Keratinocyte (primary cell): ENCODE data around the gene KLK6.

Source experiments
- EZH2 ChIP-seq: IDR thresholded peaks from one replicate; pipeline ENCODE4 v1.6.1; 2012; ENCODE audit warnings: inconsistent platforms, mild to moderate bottlenecking, low read length, moderate library complexity
- TF ChIP-seq, protein P1 (sequence below), 3 experiments: IDR thresholded peaks in 1 of 3; conservative IDR thresholded peaks in 1 of 3; optimal IDR thresholded peaks in 1 of 3; 2 replicates in 2 of 3; 3 replicates in 1 of 3; pipeline versions ENCODE3 to v1.5.1; 2011; ENCODE audit warnings: low read length in 3 of 3, mild to moderate bottlenecking in 3 of 3, moderate library complexity in 2 of 3, control low read depth in 1 of 3, inconsistent platforms in 1 of 3; ENCODE audit not compliant: insufficient read depth in 2 of 3; ENCODE audit errors: extremely low read depth in 1 of 3

DNA sequence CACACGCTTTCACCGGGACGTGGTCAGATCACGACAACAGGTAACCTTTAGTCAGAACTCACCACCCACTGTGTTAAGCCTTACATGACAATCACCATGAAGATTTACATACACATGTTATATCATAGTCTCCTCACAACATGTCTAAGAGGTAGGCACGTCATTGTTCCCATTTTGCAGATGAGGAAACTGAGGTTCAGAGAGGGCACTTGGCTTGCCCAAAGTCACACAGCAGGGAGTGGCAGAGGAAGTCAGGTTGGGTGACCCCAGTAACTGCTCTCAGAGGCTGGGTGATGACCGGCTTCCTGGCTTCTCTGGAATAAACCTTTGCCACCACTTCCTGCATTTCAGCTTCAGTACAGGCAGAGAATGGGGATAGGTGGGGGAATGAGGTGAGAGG, 44.9 kb upstream of the KLK6 start:
- no peak for TF ChIP-seq EZH2
- TF ChIP-seq, protein P1, sequence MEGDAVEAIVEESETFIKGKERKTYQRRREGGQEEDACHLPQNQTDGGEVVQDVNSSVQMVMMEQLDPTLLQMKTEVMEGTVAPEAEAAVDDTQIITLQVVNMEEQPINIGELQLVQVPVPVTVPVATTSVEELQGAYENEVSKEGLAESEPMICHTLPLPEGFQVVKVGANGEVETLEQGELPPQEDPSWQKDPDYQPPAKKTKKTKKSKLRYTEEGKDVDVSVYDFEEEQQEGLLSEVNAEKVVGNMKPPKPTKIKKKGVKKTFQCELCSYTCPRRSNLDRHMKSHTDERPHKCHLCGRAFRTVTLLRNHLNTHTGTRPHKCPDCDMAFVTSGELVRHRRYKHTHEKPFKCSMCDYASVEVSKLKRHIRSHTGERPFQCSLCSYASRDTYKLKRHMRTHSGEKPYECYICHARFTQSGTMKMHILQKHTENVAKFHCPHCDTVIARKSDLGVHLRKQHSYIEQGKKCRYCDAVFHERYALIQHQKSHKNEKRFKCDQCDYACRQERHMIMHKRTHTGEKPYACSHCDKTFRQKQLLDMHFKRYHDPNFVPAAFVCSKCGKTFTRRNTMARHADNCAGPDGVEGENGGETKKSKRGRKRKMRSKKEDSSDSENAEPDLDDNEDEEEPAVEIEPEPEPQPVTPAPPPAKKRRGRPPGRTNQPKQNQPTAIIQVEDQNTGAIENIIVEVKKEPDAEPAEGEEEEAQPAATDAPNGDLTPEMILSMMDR (optimal IDR thresholded peaks at IDR 0.05 in 1 of 3, IDR thresholded peaks at IDR 0.05 in 1 of 3, conservative IDR thresholded peaks at IDR 0.05 in 1 of 3; ENCODE audit: extremely low read depth in 1 of 3, insufficient read depth in 2 of 3, low read length in 3 of 3) = no peak
